Fibroblast of skin of right quadriceps (primary cell): Measurements from ENCODE around the gene NACC1.

Source experiments
- DNase-seq: peaks from one replicate; pipeline ENCODE4 v3.0.0-alpha.2; 2013

Gene NACC1

GRCh38 chr19:13121551-13122274 lies 3.6 kb downstream of the NACC1 start:
- DNase-seq, result no peak

GRCh38 chr19:13122275-13122878 lies 4.3 kb downstream of the NACC1 start:
- DNase-seq, result no peak

GRCh38 chr19:13122980-13123957 lies 5.2 kb downstream of the NACC1 start:
- no peak for DNase-seq

- peak; percentile 27 for DNase-seq
These were observed 9.0 kb downstream of the NACC1 start for GRCh38 chr19:13127051-13127450.

- DNase-seq, result no peak
These were observed 9.9 kb downstream of the NACC1 start for GRCh38 chr19:13127811-13128575.

- no peak for DNase-seq
These were observed 10.5 kb downstream of the NACC1 start for GRCh38 chr19:13128583-13128982.

- DNase-seq, result no peak
These were observed 11.3 kb downstream of the NACC1 start for GRCh38 chr19:13129384-13129783.

- no peak for DNase-seq
These were observed 12.9 kb downstream of the NACC1 start for GRCh38 chr19:13130886-13131490.

- peak; percentile 58 for DNase-seq
These were observed 14.6 kb downstream of the NACC1 start for GRCh38 chr19:13132471-13133180.

- DNase-seq, result no peak
These were observed 15.3 kb downstream of the NACC1 start for GRCh38 chr19:13133241-13133870.

- DNase-seq, result no peak
These were observed 16.6 kb downstream of the NACC1 start for GRCh38 chr19:13134626-13135025.

GRCh38 chr19:13135068-13136062 lies 17.3 kb downstream of the NACC1 start:
- no peak for DNase-seq

- DNase-seq, result no peak
These were observed 19.3 kb downstream of the NACC1 start for GRCh38 chr19:13137290-13137794.

- DNase-seq, result no peak
These were observed 20.3 kb downstream of the NACC1 start for GRCh38 chr19:13138171-13138915.

- DNase-seq, result no peak
These were observed 20.8 kb downstream of the NACC1 start for GRCh38 chr19:13138916-13139198.

- no peak for DNase-seq
These were observed 21.7 kb downstream of the NACC1 start for GRCh38 chr19:13139633-13140311.

GRCh38 chr19:13146763-13147563 lies 28.9 kb downstream of the NACC1 start:
- DNase-seq, result peak; percentile 57
